SK-N-DZ (cell line): Measurements from ENCODE around the gene SIRT7.

ENCODE experiments used
- DNase-seq: peaks from one replicate; pipeline ENCODE4 v3.0.0-alpha.2; 2015; ENCODE audit warnings: low spot score

Gene SIRT7

GRCh38 chr17:81932333-81932983 lies 14.5 kb upstream of the SIRT7 start:
- DNase-seq: no peak

- DNase-seq: no peak
Measured at GRCh38 chr17:81931557-81932332, 13.8 kb upstream of the SIRT7 start.

- no peak for DNase-seq
Measured at GRCh38 chr17:81931189-81931556, 13.2 kb upstream of the SIRT7 start.

GRCh38 chr17:81930142-81931125 lies 12.5 kb upstream of the SIRT7 start:
- no peak for DNase-seq

GRCh38 chr17:81929253-81930141 lies 11.5 kb upstream of the SIRT7 start:
- DNase-seq: no peak

GRCh38 chr17:81928544-81929252 lies 10.7 kb upstream of the SIRT7 start:
- peak; percentile 54 for DNase-seq

- DNase-seq: peak; percentile 96
Measured at GRCh38 chr17:81927653-81928543, 9.9 kb upstream of the SIRT7 start, which contains the start of gene MAFG. Gene MAFG (minus strand): TSS chr17:81927735. CDS start chr17:81923185, 4,550 bp downstream.

- no peak for DNase-seq
Measured at GRCh38 chr17:81927152-81927652, 9.2 kb upstream of the SIRT7 start.

- peak; percentile 63 for DNase-seq
Measured at GRCh38 chr17:81926451-81927151, 8.6 kb upstream of the SIRT7 start.

GRCh38 chr17:81925860-81926450 lies 8.0 kb upstream of the SIRT7 start:
- DNase-seq: no peak

GRCh38 chr17:81924557-81925532 lies 6.9 kb upstream of the SIRT7 start:
- DNase-seq: no peak

GRCh38 chr17:81923302-81924260 lies 5.6 kb upstream of the SIRT7 start:
- no peak for DNase-seq

GRCh38 chr17:81922566-81923301 lies 4.8 kb upstream of the SIRT7 start:
- no peak for DNase-seq

- DNase-seq: no peak
Measured at GRCh38 chr17:81921996-81922565, 4.1 kb upstream of the SIRT7 start.

GRCh38 chr17:81921537-81921862 lies 3.5 kb upstream of the SIRT7 start:
- no peak for DNase-seq
